RCC 7860 (cell line): ENCODE results near the gene SPATA31A7.
"Not testable (repeated sequence)": the region's sequence is repeated elsewhere in the genome, so short reads cannot be mapped to it uniquely, and the experiment has no call there.

Source experiments
- DNase-seq: peaks from one replicate; pipeline ENCODE4 v3.0.0-alpha.2; 2015; ENCODE audit warnings: low spot score
- FAIRE-seq: peaks from 2 replicates; lab custom pipeline; 2012; peaks lifted over from hg19 to GRCh38; lab: Jason Lieb, UNC

SPATA31A7 gene

GRCh38 chr9:61189736-61190135 is at the start of gene SPATA31A7:
Gene SPATA31A7 (plus strand): TSS chr9:61190036. CDS start chr9:61190065, 29 bp downstream.
- DNase-seq, FAIRE-seq: not testable (repeated sequence)

DNA sequence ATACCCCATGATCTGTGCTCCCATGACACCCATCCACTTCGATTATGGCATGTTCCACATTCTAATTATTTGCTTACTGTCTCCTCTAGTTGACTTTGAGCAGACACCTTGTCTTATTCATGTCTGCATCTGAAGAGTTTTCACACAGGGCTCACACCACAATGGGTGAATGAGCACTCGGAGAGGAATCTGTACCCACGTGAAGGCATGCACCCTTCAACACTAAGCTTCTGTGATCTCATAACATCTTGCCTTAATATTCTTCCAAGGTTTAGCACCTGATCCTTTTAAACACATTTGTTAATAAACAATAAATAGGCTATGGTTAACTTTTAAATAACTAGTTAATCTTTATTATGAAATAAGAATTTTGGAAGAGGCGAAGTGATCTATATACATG is 36.6 kb downstream of the SPATA31A7 start:
- not testable (repeated sequence) for FAIRE-seq, DNase-seq
